HepG2 (cell line): ENCODE measurements around the gene HMCN2. TPM values are rescaled to one million over a fixed set of nuclear protein-coding genes. Genes with fewer than 3 reads are reported as not detected.

Experiments
- ATAC-seq: fragments of 200-7000 bp; cut with Tn5 transposase; 3 replicates; pipeline ENCODE4 v1.9.1; 2020; ENCODE audit warnings: mild to moderate bottlenecking, moderate library complexity
- BruUV-seq: library from RNA; stranded (reverse); fragments of 400-500 nt; replicated peaks from 2 replicates; lab custom pipeline; 2021; lab: Mats Ljungman, UMichigan
- CTCF ChIA-PET: fragments of 300-600 bp; formaldehyde crosslinking; extraction: SDS; loops from one replicate; lab custom pipeline; 2021; ENCODE audit warnings: low total read pairs, inconsistent platforms, low intra/inter-chr PET ratio; lab: Yijun Ruan, JAX
- POLR2A ChIA-PET: fragments of 350-600 bp; sonication (Branson Sonifier 250); formaldehyde crosslinking; loops from one replicate; lab custom pipeline; 2020; ENCODE audit warnings: antibody characterized with exemption, inconsistent platforms; lab: Yijun Ruan, JAX
- DNase-seq: peaks from one replicate; pipeline ENCODE4 v3.0.0-alpha.2; 2015; ENCODE audit warnings: low spot score
- FAIRE-seq: peaks from 3 replicates; lab custom pipeline; 2011; peaks lifted over from hg19 to GRCh38; lab: Jason Lieb, UNC
- H2AFZ ChIP-seq: one replicate; pipeline ENCODE4 v1.6.1; 2011; ENCODE audit warnings: low read length, inconsistent platforms
- H3K27ac ChIP-seq: fragments of 300-600 bp; 3 replicates; pipeline ENCODE4 v1.8.0; 2011; ENCODE audit warnings: mixed run types, mild to moderate bottlenecking, mixed read lengths, low read length, inconsistent platforms; ENCODE audit not compliant: insufficient read depth; ENCODE audit errors: extremely low read length
- H3K27me3 ChIP-seq, 2 experiments: fragments of 200-600 bp in 1 of 2; 2 replicates in 1 of 2; 3 replicates in 1 of 2; pipeline versions ENCODE4 v1.6.0 to v1.8.0; 2011; ENCODE audit warnings: low read length in 2 of 2, mild to moderate bottlenecking in 2 of 2, moderate library complexity in 2 of 2, inconsistent platforms in 1 of 2; ENCODE audit not compliant: insufficient read depth in 2 of 2, control insufficient read depth in 1 of 2
- H3K36me3 ChIP-seq, 2 experiments: fragments of 200-600 bp in 1 of 2; replicated peaks in 1 of 2; 2 replicates in 1 of 2; 3 replicates in 1 of 2; pipeline versions ENCODE4 v1.5.1 to v1.8.0; 2011; ENCODE audit warnings: low read length in 2 of 2, inconsistent platforms in 1 of 2; ENCODE audit not compliant: insufficient read depth in 2 of 2, control insufficient read depth in 1 of 2
- H3K4me1 ChIP-seq: 2 replicates; pipeline ENCODE4 v1.5.1; 2012; ENCODE audit warnings: low read length, inconsistent platforms; ENCODE audit not compliant: insufficient read depth
- H3K4me2 ChIP-seq: 2 replicates; pipeline ENCODE4 v1.6.0; 2011; ENCODE audit warnings: low read depth, low read length, inconsistent platforms
- H3K4me3 ChIP-seq, 3 experiments: fragments of 200-600 bp in 1 of 3; sonication (generic), shearing (Covaris generic) in 1 of 3; replicated peaks in 1 of 3; 2 replicates each; pipeline ENCODE4 v1.5.1; 2011 to 2016; ENCODE audit warnings: low read length in 3 of 3, inconsistent platforms in 2 of 3, low read depth in 2 of 3, mild to moderate bottlenecking in 2 of 3, control low read depth in 1 of 3, mixed read lengths in 1 of 3; ENCODE audit not compliant: insufficient read depth in 1 of 3
- H3K79me2 ChIP-seq: one replicate; pipeline ENCODE4 v1.6.1; 2011; ENCODE audit warnings: low read length, inconsistent platforms; ENCODE audit not compliant: insufficient read depth
- H3K9ac ChIP-seq: 2 replicates; pipeline ENCODE4 v1.6.0; 2011; ENCODE audit warnings: mild to moderate bottlenecking, low read depth, low read length, inconsistent platforms; ENCODE audit not compliant: insufficient read depth
- H3K9me3 ChIP-seq: 2 replicates; pipeline ENCODE4 v1.5.1; 2012; ENCODE audit warnings: mild to moderate bottlenecking, low read length
- H4K20me1 ChIP-seq: 2 replicates; pipeline ENCODE4 v1.6.0; 2011; ENCODE audit warnings: inconsistent platforms, mild to moderate bottlenecking, low read length, moderate library complexity; ENCODE audit not compliant: insufficient read depth
- ATF3 ChIP-seq: sonication (generic); formaldehyde crosslinking; IDR thresholded peaks from 2 replicates; pipeline ENCODE4 v1.4.0; 2020; ENCODE audit warnings: missing genetic modification reagents
- DR1 ChIP-seq: sonication (generic); formaldehyde crosslinking; IDR thresholded peaks from 2 replicates; pipeline ENCODE4 v1.8.0; 2021; ENCODE audit warnings: mild to moderate bottlenecking, missing genetic modification reagents, inconsistent platforms
- FOXM1 ChIP-seq: sonication (generic); formaldehyde crosslinking; IDR thresholded peaks from 2 replicates; pipeline ENCODE4 v1.5.0; 2020; ENCODE audit warnings: missing genetic modification reagents
- GPN1 ChIP-seq: sonication (generic); formaldehyde crosslinking; IDR thresholded peaks from 2 replicates; pipeline ENCODE4 v1.5.1; 2020; ENCODE audit warnings: missing genetic modification reagents, borderline replicate concordance
- HNRNPUL1 ChIP-seq: fragments of 200-400 bp; formaldehyde crosslinking; IDR thresholded peaks from 2 replicates; pipeline ENCODE4 v1.6.1; 2017; ENCODE audit warnings: low read depth, mild to moderate bottlenecking, low read length, moderate library complexity
- MED13 ChIP-seq: sonication (generic); formaldehyde crosslinking; IDR thresholded peaks from 2 replicates; pipeline ENCODE4 v1.5.0; 2020; ENCODE audit warnings: missing genetic modification reagents
- REL ChIP-seq: sonication (generic); formaldehyde crosslinking; conservative IDR thresholded peaks from 2 replicates; pipeline ENCODE4 v1.8.0; 2022; ENCODE audit warnings: mild to moderate bottlenecking, missing genetic modification reagents, moderate library complexity
- TEAD3 ChIP-seq: optimal IDR thresholded peaks from 2 replicates; pipeline ENCODE3; 2016; ENCODE audit warnings: borderline replicate concordance
- THAP11 ChIP-seq: IDR thresholded peaks from 2 replicates; pipeline ENCODE4 v1.6.1; 2016; ENCODE audit warnings: missing biosample characterization, missing genetic modification reagents
- ZFP90 ChIP-seq: sonication (generic); formaldehyde crosslinking; IDR thresholded peaks from 2 replicates; pipeline ENCODE4 v1.8.0; 2022; ENCODE audit warnings: missing genetic modification reagents, mild to moderate bottlenecking, inconsistent platforms, borderline replicate concordance
- ZNF672 ChIP-seq: sonication (generic); formaldehyde crosslinking; IDR thresholded peaks from 2 replicates; pipeline ENCODE4 v1.8.1; 2022; ENCODE audit warnings: missing genetic modification reagents
- ZNF780A ChIP-seq: sonication (generic); formaldehyde crosslinking; IDR thresholded peaks from 2 replicates; pipeline ENCODE4 v1.8.0; 2022; ENCODE audit warnings: mild to moderate bottlenecking, missing genetic modification reagents, moderate library complexity
- WGBS: methylation state at CpG from one replicate; pipeline ENCODE4 v1.1.6; 2017; ENCODE audit warnings: low lambda C conversion rate; 5-methylcytosine and 5-hydroxymethylcytosine counted together
- in situ Hi-C: cut with HindIII; loops from 2 replicates; pipeline ENCODE4 v1.10.0; 2017; ENCODE audit warnings: low pct_unique_long_range_greater_than_20kb; ENCODE audit not compliant: extremely low pct_ligation_motif_present
- intact Hi-C: fragments of 100-400 bp; cut with micrococcal nuclease; formaldehyde crosslinking; loops from one replicate; pipeline ENCODE4 v1.10.0; 2022; ENCODE audit not compliant: unreplicated experiment
- polyA plus RNA-seq, 8 experiments: library from polyadenylated mRNA; depleted of rRNA in 3 of 8; stranded (reverse) in 7 of 8; unstranded in 1 of 8; fragments of >200 nt; fragmentation: Illumina TruSeq in 4 of 8; extraction: Trizol in 4 of 8; gene quantifications; 2 replicates each; pipeline versions ENCODE4 v1.2.1 to v1.2.3, GENCODE V29; 2011 to 2016; ENCODE audit warnings: low read depth in 4 of 8, missing spikeins in 1 of 8, mixed read lengths in 1 of 8; ENCODE audit not compliant: insufficient read depth in 1 of 8
- total RNA-seq, 5 experiments: library from RNA; depleted of rRNA; stranded (reverse); fragments of >200 nt; fragmentation: Illumina TruSeq; extraction: Trizol; gene quantifications; 2 replicates each; pipeline ENCODE4 v1.2.3, GENCODE V29; 2016; ENCODE audit warnings: low read depth in 1 of 5
- TF ChIP-seq, protein P1 (sequence below): sonication (generic); formaldehyde crosslinking; IDR thresholded peaks from 2 replicates; pipeline ENCODE4 v1.4.0; 2020; ENCODE audit warnings: missing genetic modification reagents, borderline replicate concordance

Gene HMCN2
- total and polyA plus RNA-seq, 2 of the 13 experiments (the other 11 are each of a cell fraction or from before 2014, with no cell fraction given) = 0.09 TPM; not detected in 1

DNA sequence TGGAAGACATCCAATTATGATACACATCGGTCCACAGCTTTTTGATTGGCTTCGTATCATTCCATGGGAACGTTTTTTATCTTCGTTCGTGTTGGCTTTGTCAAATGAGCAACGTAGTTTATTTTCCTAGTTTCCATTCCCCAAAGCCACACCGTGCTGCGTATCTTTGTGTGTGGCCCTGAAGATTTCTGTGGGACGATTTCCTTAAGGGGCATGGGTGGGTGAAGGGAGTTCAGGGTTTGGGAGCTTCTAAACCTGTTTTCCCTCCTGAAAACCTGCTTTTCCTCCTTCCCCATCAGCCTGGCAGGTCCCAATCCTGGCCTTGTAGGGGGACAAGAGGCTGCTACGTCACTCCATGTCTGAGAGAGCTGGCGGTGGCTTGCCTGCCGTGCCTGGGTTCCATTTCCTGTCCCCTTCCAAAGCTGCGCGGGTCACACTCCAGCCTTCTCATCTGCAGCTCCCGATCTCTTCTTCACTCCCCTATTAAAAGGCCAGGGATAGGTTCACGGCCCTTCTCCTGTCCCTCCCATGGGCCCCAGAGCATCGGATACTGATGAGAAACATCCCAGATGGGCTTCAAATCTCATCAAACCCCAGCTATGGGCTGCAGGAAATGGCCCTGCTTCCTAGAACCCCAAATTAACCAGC is 155.7 kb downstream of the HMCN2 start:
- ChIA-PET CTCF (no interaction called here), POLR2A (no interaction called here)
- Histone ChIP-seq H3K4me1 (peaks cover 20% of the 10 kb centered on the region), H3K27me3 (peaks cover 4 to 32% of the 10 kb centered on the region in 2 experiments; a peak in 4 of 5 replicates), H4K20me1 (no peaks in the 10 kb centered on the region), H2AFZ (no peak overlapping the region), H3K4me3 (no peak overlapping the region), H3K36me3 (no peaks in the 10 kb centered on the region), H3K9me3 (no peaks in the 10 kb centered on the region), H3K9ac (no peak overlapping the region), H3K27ac (no peak overlapping the region), H3K4me2 (no peak overlapping the region), H3K79me2 (no peaks in the 10 kb centered on the region)
- TF ChIP-seq ZNF780A (CRISPR knock-in tag) (no peak), THAP11 (no peak), GPN1 (no peak), MED13 (CRISPR knock-in tag) (no peak), REL (CRISPR knock-in tag) (no peak), FOXM1 (CRISPR knock-in tag) (no peak), ZFP90 (no peak), DR1 (CRISPR knock-in tag) (no peak), ZNF672 (CRISPR knock-in tag) (no peak), ATF3 (no peak), TEAD3 (CRISPR knock-in tag) (no peak), HNRNPUL1 (no peak)
- TF ChIP-seq, protein P1, sequence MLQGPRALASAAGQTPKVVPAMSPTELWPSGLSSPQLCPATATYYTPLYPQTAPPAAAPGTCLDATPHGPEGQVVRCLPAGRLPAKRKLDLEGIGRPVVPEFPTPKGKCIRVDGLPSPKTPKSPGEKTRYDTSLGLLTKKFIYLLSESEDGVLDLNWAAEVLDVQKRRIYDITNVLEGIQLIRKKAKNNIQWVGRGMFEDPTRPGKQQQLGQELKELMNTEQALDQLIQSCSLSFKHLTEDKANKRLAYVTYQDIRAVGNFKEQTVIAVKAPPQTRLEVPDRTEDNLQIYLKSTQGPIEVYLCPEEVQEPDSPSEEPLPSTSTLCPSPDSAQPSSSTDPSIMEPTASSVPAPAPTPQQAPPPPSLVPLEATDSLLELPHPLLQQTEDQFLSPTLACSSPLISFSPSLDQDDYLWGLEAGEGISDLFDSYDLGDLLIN (CRISPR knock-in tag) = no peak
- no TSS peak for BruUV-seq
- WGBS = 48% methylated on average over 17 of the region's 17 CpGs
- ATAC-seq (no peak), FAIRE-seq (no peak), DNase-seq (no peak)
- in situ Hi-C loops (no loop called here), intact Hi-C loops (no loop called here)
